NT2/D1 (cell line): ENCODE measurements around the gene TMEM187.

Source experiments
- YY1 ChIP-seq: IDR thresholded peaks from 2 replicates; pipeline ENCODE4 v1.6.1; 2011; ENCODE audit not compliant: insufficient read length, insufficient read depth
- ZNF274 ChIP-seq: IDR thresholded peaks from 2 replicates; pipeline ENCODE4 v1.6.1; 2011; ENCODE audit warnings: mild to moderate bottlenecking, low read depth, low read length

- TF ChIP-seq ZNF274 (no peak), YY1 (no peak)
These were observed 17.9 kb upstream of the TMEM187 start for GRCh38 chrX:153954558-153955227.
